ENCODE results near the gene NEK7. TPM values are rescaled to one million over a fixed set of nuclear protein-coding genes. Genes with fewer than 3 reads are reported as not detected.

The NEK7 gene
- total RNA-seq, 1 donor from 2014 or later, result 62.7 TPM

DNA sequence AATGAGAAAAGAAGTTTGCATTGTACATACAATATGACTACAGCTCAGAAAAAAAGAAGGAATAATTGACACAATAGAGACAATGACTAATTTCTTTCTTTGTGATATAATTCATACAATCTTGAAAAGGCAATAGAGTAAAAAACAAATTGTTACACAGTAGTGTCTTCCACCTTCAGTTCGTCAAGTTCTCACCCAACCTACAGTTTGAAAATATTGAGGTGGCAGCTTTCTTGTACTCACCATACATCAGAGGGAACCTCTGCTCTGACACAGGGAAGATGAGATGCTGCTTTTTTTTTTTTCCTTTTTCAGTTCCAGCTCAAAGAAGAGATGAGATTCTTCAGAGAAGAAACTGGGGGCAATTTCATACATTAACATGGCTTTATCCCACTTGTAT is 210.5 kb downstream of the NEK7 start:
- no peaks in the 10 kb centered on the region for H3K36me3 Mint-ChIP-seq (ENCODE audit: low read depth)
- no peak overlapping the region for H3K27ac Mint-ChIP-seq (ENCODE audit: unreplicated experiment)
- TF ChIP-seq, protein P1, sequence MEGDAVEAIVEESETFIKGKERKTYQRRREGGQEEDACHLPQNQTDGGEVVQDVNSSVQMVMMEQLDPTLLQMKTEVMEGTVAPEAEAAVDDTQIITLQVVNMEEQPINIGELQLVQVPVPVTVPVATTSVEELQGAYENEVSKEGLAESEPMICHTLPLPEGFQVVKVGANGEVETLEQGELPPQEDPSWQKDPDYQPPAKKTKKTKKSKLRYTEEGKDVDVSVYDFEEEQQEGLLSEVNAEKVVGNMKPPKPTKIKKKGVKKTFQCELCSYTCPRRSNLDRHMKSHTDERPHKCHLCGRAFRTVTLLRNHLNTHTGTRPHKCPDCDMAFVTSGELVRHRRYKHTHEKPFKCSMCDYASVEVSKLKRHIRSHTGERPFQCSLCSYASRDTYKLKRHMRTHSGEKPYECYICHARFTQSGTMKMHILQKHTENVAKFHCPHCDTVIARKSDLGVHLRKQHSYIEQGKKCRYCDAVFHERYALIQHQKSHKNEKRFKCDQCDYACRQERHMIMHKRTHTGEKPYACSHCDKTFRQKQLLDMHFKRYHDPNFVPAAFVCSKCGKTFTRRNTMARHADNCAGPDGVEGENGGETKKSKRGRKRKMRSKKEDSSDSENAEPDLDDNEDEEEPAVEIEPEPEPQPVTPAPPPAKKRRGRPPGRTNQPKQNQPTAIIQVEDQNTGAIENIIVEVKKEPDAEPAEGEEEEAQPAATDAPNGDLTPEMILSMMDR (IDR thresholded peaks at IDR 0.05), result no peak
- H3K9me3 Mint-ChIP-seq (ENCODE audit: low read depth), result peaks cover 6% of the 10 kb centered on the region
- H3K4me1 Mint-ChIP-seq (ENCODE audit: low read depth), result peaks cover 26% of the 10 kb centered on the region
- H3K27me3 Mint-ChIP-seq (ENCODE audit: low read depth), result no peaks in the 10 kb centered on the region
- no peak for DNase-seq (ENCODE audit: low spot score)
- H3K4me3 Mint-ChIP-seq (ENCODE audit: unreplicated experiment), result no peak overlapping the region

DNA sequence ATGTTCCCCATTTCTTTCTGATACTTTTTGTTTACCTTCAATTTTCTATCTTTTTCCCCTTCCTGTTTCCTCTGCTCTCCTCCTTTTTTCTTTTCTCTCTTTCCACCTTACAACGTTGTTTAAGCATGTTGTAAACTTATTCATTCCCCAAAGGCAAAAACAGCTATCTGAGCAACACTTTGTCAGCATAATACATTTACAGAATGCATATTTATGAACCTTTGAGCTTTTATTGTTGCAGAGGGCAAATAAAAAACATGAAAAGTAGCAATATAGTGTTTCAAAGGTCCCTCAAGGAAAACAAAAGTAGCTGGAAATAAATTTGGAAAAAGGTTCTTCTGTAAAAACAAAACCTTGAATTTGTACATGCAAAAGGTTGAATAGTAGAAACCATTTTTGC is 214.2 kb downstream of the NEK7 start:
- peaks cover 3% of the 10 kb centered on the region for H3K4me1 Mint-ChIP-seq (ENCODE audit: low read depth)
- TF ChIP-seq, protein P1 (IDR thresholded peaks at IDR 0.05), result no peak
- no peaks in the 10 kb centered on the region for H3K27me3 Mint-ChIP-seq (ENCODE audit: low read depth)
- no peaks in the 10 kb centered on the region for H3K36me3 Mint-ChIP-seq (ENCODE audit: low read depth)
- no peak for DNase-seq (ENCODE audit: low spot score)
- no peak overlapping the region for H3K27ac Mint-ChIP-seq (ENCODE audit: unreplicated experiment)
- peaks cover 11% of the 10 kb centered on the region for H3K9me3 Mint-ChIP-seq (ENCODE audit: low read depth)
- no peak overlapping the region for H3K4me3 Mint-ChIP-seq (ENCODE audit: unreplicated experiment)

Other genes starting within 250 kb of the NEK7 start
- gene LHX9, start 239.6 kb upstream of the NEK7 start, total RNA-seq, result not detected in 3 replicates

All from chondrocyte (in vitro differentiated cells).